GM21381 (cell line): ENCODE measurements around the gene BBS1.
"Not testable (repeated sequence)": the region's sequence is repeated elsewhere in the genome, so short reads cannot be mapped to it uniquely, and the experiment has no call there.

Experiments used
- ATAC-seq: cut with Tn5 transposase; IDR thresholded peaks from one replicate; pipeline ENCODE4 v1.9.1; 2021; ENCODE audit warnings: mild to moderate bottlenecking, moderate library complexity; ENCODE audit not compliant: unreplicated experiment

The BBS1 gene

DNA sequence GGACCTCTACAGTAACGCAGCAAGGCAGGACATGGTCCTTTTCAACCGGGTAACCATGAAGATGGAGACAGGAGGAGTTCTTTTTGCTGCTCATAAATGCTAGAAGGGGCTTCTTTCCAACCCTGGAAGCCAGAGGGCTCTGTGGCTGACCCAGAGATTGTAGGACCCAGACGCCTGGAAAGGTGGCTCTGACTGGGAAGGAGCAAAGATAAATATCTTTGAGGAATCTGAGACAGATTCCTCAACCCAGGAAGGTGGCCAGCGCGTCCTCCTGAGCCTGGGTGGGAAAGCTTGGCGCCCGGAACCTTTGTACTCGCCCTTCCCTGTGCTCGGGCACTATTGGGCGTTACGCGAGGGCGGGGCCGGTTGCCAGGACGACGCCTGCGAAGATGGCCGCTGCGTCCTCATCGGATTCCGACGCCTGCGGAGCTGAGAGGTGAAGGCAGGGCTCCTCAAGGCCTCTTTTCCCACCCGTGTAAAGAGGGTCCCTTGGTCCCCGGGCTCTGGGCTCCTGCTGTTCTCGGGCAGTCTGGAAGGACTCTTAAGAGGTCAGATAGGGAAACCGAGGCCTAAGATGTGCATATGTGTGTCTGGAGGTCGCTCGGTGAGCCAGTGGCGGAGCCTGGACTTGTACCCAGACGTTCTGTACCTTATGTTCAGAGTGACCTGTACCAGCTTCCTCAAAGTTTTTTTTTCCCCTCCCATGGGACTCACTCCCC lies at the start of gene BBS1:
Gene BBS1, plus strand, starts transcription at position 365 of the 719 bp plus-strand sequence. Its CDS starts 25 bp downstream, at position 390.
- ATAC-seq = peak; percentile 95

DNA sequence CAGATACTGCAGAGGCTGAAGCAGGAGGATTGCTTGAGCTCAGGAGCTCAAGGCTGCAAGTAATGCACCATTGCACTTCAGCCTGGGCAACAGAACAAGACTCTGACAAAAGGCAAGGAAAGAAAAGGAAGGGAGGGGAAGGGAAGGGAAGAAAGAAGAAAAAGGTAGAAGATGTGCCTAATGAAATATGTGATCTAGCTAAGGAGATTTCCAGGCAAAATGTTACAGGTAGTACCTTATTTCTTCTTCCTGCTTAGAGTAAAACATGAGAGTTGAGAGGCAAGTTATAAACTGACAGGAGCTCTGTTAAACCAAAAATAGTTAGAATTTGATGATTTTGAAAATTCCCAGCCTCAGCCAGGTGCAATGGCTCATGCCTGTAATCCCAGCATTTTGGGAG lies 48.4 kb upstream of the BBS1 start:
- ATAC-seq = no peak

DNA sequence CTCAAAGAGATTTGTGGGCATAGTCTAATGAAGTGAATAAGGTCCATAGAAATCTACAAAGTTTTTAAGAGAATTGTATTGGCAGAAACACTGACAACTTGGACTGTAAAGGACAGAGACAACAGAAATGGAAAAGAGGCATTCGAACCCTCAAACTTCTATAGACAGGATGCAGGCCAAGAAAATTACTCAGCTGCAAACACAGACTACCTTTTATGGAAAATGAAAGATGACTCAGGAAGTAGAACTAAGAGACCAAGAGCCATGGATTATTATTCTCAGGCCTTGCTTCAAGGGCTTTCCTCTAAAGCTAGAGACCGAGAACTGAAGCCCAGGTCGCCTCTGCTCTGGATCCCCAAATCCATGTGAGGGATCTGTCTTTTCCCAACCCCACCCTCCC lies 47.5 kb upstream of the BBS1 start:
- ATAC-seq = no peak

DNA sequence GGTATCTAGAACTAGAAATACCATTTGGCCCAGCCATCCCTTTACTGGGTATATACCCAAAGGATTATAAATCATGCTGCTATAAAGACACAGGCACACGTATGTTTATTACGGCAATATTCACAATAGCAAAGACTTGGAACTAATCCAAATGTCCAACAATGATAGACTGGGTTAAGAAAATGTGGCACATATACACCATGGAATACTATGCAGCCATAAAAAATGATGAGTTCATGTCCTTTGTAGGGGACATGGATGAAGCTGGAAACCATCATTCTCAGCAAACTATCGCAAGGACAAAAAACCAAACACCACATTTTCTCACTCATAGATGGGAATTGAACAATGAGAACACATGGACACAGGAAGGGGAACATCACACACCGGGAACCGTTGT lies 46.3 kb upstream of the BBS1 start:
- not testable (repeated sequence) for ATAC-seq

DNA sequence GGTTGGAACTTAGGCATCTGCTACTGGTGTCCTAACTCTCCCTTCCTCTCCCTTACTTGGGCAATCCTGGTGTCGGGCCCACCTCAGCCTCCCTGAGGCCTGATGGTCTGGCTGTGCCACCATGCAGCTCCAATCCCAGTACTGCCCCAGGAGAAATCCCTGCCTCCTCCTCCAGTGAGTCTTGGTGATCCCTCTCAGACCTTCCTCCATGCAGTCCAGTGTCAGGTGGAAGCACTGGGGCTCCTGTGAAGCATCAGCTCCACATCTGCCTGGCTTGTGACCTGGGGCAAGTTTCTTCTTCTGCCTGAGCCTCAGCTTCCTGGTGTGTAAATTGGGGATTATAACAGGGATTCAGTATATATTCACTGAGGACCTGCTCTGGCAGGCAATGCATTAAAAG lies 45.5 kb upstream of the BBS1 start:
- ATAC-seq = no peak

DNA sequence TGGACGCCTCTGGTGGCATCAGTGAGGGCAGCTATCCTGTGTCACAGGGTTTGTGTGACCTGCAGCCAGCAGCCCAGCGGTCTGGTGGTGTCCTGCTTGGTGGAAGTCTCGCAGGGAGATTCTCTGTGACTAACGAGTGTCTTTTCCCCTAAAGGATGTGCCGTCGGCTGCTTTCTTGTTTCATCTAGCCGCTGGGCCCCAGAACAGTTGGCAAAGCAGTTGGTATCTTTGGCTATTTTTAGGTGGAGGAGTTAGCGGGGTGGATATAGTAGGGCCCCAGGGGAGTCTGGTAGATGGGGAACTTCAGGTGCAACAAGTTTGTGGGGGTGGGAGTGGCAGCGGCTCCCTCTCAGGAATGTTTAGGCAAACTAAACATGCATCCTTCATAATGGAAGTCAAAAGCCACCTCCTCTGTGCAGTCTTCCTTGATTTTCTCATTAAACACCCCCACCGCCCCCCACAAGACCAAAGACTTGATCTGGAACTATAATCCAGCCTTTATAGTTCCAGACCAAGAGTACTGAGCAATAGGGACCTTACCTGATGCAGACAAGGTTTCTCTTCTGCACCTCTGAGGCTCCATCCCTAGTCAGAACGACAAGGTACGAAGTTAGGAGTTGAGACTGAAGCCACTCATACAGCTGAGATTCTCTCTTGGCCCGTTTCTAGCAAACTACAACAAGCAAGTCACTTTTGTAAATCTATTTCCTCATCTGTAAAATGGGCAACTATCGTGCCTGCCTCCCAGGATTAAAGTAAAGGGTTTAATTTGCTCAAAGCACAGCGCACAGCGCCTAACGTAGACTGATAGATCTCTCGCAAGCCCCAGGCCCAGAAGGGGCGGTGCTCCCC lies 44.8 kb upstream of the BBS1 start:
- ATAC-seq = no peak

DNA sequence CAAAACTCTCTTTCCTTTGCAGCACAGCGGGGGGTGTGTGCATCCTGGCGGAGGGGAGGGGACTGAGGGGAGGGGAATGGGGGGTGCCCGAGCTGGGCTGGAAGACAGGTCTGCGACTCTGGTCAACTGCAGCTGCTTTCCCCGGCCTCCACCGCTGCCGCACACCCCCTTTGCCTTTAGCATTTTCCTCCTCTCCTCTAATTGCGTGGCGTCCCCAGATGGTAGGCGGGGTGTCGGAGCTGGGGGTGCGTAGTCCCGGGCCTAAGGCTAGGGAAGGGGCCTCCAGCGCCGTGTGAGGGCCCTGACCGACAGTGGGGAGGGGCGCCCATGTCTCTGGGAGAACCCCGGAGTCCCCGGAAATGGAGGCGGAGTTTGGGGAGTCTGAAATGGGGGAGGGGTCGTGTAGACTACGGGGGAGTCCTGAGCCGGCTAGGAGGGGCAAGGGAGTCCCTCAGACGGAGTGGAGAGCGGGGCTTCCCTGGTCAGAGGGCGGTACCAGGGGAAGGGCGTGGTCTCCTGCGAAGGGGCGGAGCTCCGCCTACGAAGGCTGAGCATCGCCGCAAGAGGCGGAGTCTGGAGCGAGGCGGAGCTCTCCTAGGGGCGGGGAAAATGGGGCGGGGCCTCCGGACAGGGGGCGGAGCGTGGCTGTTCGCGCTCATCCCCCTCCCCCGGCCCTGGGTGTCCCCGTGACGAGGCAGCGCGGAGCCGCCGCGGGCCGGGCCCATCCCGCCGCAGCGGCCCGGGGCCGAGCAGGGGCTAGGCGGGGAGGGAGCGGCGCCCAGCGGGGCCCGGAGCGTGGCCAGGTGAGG lies 44.0 kb upstream of the BBS1 start, which contains the start of gene PELI3:
Gene PELI3, plus strand, starts transcription at position 681 of the 809 bp plus-strand sequence. CDS start 1,224 bp downstream, outside the sequence.
- ATAC-seq = peak; percentile 76

DNA sequence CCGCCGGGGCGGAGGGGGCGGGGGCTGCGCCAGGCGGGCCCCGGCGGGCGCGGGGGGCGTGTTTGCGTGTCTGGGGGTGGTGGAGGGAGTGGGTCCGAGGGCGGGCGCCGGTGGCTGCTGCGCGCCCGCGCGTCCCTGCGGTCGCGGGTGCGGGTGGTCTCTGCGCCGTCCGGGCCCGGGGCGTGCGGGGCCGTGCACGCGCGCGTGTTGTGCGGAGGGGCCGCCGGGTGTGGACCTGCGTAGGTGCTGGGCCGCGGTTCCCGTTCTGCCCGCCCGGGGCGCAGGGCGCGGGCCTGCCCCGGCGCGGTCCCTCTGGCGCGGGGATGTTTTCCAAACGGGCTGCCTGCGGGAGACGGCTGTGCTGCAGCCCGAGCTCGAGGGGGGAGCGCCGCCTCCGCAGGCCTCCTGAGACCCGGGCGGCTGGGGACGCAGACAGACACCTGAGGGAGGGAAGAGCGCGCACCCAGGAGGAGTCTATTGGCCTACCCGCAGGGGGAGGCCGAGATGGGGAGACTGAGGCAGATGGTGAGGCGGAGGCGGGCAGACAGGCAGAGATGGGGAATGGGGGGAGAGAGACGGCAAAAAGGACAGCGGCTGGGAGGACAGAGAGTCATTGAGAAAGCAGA lies 43.3 kb upstream of the BBS1 start:
- ATAC-seq = peak; percentile 27

DNA sequence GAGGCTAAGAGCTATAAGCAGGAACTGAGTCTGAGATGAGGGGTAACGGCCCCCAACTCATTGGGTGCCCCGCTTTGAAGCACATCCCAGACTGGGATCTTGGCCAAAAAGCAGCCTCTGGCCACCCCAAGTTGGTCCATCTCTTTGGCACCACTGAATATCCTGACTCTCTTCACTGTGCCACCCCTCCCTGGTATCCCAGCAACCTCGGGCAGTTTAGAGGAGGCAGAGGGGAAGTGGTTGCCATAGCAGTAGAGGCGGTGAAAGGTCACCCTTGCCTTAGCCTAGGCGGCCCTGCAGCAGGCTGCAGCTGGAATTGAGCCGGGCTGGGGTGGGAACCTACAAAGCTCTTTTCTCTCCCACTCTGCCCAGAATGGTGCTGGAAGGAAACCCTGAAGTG lies 42.7 kb upstream of the BBS1 start:
- no peak for ATAC-seq

DNA sequence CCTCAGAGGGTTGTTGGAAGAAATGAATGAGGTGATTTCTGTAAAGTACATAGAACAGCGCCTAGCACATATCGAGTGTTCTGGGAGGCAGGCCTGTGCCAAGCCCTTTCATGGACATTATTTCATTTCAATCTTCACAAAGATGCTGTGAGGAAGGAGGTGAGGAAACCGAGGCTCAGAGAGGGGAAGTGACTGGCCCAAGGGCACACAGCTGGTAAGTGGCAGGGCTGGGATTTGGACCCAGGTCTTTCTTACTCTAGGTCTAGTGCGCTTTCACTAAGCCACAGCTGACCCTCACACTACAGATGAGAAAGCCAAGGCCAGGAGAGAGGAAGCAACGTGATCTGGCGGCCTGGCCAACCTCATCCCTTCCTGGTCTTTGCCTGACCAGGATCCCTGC lies 41.7 kb upstream of the BBS1 start:
- ATAC-seq = no peak

DNA sequence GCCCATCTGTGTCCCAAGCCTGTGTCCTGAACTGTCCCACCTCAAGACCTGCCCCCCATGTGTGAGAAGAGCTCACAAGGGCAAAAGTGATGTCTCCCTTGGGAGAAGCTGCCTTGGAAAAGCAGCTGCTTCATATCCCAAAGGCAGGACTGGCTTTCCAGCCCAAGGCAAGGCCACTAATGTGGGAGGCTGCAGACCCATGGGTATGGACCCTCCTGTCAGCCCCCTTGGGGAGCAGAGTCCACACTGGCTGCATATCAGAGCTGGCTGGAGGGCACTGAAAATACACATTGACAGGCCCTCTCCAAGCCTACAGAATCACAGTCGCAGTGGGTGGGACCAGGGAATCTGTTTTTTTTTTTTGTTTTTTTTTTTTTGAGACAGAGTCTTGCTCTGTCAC lies 41.0 kb upstream of the BBS1 start:
- ATAC-seq = no peak

DNA sequence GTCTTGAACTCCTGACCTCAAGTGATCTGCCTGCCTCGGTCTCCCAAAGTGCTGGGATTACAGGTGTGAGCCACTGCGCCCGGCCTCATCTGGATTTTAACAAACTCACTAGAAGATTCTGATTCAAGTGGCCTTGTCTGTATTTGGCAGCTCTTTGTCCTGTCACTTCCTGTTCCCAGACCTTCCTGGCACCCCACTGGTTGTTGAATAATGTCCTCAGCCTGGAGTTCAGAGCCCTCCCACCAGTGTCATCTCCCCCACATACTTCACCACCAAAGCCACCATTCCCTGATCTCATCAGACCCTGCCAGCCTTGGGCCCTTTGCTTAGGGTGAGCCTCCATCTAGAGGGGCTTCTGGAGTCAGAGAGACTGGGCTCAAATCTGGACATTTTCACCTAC lies 40.4 kb upstream of the BBS1 start:
- no peak for ATAC-seq

DNA sequence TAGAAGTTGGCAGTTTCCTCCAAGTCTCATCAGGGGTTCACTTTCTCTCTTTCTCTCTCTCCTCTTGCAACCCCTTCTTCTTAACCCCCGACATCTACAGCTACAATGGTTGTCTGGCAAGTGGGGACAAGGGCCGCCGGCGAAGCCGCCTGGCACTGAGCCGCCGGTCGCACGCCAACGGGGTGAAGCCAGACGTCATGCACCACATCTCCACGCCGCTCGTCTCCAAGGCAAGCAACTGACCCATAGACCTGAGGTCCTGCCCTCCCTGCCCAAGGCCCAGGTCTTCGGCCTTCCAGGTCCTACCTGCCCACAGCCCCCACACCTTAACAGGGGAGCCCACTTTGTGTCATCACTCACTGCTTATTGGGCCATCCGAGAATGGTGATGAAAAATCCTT lies 39.3 kb upstream of the BBS1 start:
- ATAC-seq = no peak

DNA sequence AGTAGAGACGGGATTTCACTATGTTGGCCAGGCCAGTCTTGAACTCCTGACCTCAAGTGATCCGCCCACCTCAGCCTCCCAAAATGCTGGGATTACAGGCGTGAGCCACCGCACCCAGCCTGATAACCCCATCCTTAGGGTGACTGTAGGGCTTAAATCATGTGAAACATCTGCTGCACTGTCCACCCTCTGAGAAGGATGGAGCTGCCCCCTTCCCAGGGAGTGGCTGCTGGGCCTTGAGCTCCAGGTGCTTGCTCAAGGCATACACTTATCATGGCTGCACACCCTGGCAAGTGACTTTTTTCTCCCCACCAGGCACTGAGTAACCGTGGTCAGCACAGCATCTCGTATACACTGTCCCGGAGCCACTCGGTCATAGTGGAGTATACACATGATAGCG lies 38.4 kb upstream of the BBS1 start:
- ATAC-seq = no peak

DNA sequence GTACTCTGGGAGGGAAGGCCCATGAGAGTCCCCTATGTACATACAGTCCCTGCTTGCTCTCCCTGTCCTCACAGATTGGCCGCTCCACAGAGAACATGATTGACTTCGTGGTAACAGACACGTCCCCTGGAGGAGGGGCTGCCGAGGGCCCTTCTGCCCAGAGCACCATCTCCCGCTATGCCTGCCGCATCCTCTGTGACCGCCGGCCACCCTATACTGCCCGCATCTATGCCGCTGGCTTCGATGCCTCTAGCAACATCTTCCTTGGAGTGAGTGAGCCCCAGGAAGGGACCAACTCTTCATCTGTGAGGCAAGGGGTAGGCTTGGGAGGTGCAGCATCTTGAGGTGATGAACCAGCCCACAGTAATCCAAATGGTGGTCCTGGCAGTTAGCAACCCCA lies 37.3 kb upstream of the BBS1 start:
- no peak for ATAC-seq

DNA sequence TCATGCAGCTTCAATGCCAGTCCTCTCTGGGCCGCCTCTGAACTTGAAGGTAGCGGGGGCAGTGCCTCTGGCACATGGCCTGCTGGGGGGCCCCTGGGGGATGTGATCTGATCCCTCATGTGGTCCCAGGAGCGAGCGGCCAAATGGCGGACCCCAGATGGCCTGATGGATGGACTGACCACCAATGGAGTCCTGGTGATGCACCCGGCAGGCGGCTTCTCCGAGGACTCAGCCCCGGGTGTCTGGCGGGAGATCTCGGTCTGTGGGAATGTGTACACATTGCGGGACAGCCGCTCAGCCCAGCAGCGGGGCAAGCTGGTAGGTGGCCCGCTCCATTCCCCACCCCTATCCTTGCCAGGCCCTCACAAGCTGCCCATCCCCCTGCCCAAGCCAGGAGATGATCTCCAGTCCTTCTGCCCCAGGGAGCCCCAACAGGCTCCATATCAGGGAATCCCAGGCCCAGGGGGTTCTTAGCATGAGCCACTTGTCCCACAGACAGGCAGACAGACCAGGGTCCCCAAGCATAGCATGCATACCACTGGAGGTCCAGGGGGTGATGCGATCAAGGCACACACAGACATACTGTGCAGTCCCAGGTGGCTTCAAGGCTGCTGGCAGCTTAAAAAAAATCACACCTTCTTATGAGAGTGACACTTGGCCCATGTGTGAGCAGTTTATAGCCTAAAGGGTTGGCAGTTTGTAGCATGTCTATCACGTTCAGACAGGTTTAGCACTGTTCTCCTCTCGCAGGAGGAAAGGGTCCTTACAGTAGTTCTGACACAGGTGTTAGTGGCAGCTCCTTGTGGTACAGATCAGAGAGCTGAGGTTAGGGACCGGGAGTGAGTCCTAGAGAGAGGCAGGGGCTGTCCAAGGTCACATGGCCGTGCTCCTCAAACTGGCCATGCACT lies 36.6 kb upstream of the BBS1 start:
- ATAC-seq = no peak

DNA sequence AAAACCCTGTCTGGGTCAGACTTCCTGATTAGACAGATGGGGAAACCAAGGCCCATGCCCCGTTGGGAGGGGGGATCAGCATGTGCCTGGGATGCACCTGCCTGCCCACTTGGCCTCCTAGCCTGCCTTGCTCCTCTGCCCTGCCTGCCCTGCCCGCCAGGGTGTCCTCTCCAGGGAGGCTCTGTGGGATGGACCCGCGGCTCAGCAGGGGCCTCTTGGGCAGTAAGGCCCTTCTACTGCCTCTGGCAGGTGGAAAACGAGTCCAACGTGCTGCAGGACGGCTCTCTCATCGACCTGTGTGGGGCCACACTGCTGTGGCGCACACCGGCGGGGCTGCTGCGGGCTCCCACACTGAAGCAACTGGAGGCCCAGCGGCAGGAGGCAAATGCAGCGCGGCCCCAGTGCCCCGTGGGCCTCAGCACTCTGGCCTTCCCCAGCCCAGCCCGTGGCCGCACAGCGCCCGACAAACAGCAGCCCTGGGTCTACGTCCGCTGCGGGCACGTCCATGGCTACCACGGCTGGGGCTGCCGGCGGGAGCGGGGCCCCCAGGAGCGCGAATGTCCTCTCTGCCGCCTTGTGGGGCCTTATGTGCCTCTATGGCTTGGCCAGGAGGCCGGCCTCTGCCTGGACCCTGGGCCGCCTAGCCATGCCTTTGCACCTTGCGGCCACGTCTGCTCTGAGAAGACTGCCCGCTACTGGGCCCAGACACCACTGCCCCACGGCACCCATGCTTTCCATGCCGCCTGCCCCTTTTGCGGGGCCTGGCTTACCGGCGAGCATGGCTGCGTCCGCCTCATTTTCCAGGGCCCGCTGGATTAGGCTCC lies 34.9 kb upstream of the BBS1 start:
- ATAC-seq = no peak

DNA sequence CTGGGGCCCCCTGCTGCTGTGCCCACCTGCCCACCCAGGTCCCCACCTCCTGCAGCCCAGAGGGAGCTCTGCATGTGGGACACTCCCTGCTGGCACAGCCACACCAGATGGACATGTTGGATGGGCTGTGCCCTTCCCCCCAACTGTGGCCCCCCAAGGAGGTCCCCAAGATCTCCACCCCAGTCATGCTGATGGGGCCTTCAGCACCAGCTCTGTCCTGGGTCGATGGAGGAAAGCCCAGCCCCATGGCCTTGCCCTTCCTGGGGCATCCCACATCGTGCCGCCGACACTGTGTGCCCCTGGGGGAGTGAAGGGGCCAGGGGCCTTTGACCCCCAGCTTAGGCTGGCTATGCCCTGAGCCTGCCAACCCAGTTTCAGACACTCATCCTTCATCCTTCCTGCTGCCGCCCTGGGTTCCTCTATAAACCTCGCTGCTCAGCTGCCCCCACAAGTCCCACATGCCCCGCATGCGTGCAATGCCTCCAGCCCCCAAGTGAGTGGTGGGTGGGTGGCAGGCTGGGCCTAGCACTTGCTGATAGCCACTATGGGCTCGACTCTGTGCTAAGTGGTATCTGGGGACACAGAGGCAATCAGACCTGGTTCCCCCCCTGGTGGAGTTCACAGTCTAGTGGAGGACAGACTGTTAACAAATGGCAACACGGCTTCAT lies 34.1 kb upstream of the BBS1 start:
- ATAC-seq = no peak
